Liver (tissue), 9 donors: ENCODE results near the gene PILRB. TPM values are rescaled to one million over a fixed set of nuclear protein-coding genes. Genes with fewer than 3 reads are reported as not detected.

Source experiments
- DNase-seq: peaks from one replicate; pipeline ENCODE4 v3.0.0-alpha.2; 2017; ENCODE audit warnings: low spot score
- H3K27ac ChIP-seq, 2 donors: one replicate each; pipeline ENCODE4 v1.7.0; 2013; ENCODE audit warnings: inconsistent platforms in 2 of 2, low read length in 2 of 2, control low read depth in 1 of 2, low read depth in 1 of 2, mild to moderate bottlenecking in 1 of 2
- H3K27me3 ChIP-seq, 4 donors: one replicate each; pipeline versions ENCODE4 v1.6.1 to v1.7.0; 2013; ENCODE audit warnings: low read length in 3 of 4, inconsistent platforms in 1 of 4, mild to moderate bottlenecking in 1 of 4, moderate library complexity in 1 of 4; ENCODE audit not compliant: control insufficient read depth in 4 of 4, insufficient read depth in 4 of 4
- H3K36me3 ChIP-seq, 4 donors: one replicate each; pipeline versions ENCODE4 v1.6.1 to v1.7.0; 2013; ENCODE audit warnings: low read length in 3 of 4, mild to moderate bottlenecking in 3 of 4, low read depth in 1 of 4, moderate library complexity in 1 of 4; ENCODE audit not compliant: control insufficient read depth in 4 of 4, insufficient read depth in 3 of 4
- H3K4me1 ChIP-seq, 4 donors: one replicate each; pipeline versions ENCODE4 v1.6.1 to v1.7.0; 2013; ENCODE audit warnings: low read length in 3 of 4, mild to moderate bottlenecking in 3 of 4, moderate library complexity in 1 of 4; ENCODE audit not compliant: control insufficient read depth in 4 of 4, insufficient read depth in 4 of 4
- H3K4me3 ChIP-seq, 3 donors: one replicate each; pipeline versions ENCODE4 v1.6.1 to v1.7.0; 2013; ENCODE audit warnings: low read length in 3 of 3, control low read depth in 1 of 3, low read depth in 1 of 3, mild to moderate bottlenecking in 1 of 3
- H3K9ac ChIP-seq, 2 donors: one replicate each; pipeline ENCODE4 v1.7.0; 2013; ENCODE audit warnings: low read length in 2 of 2, mild to moderate bottlenecking in 2 of 2, moderate library complexity in 2 of 2, control low read depth in 1 of 2, low read depth in 1 of 2
- H3K9me3 ChIP-seq, 4 donors: one replicate each; pipeline versions ENCODE4 v1.6.1 to v1.7.0; 2013; ENCODE audit warnings: low read length in 3 of 4; ENCODE audit not compliant: control insufficient read depth in 4 of 4
- EGR1 ChIP-seq, 2 donors: IDR thresholded peaks; 2 replicates each; pipeline ENCODE4 v1.6.1; 2016 to 2018; ENCODE audit warnings: antibody characterized with exemption in 2 of 2, low read depth in 2 of 2
- FOXA1 ChIP-seq: IDR thresholded peaks from 2 replicates; pipeline ENCODE4 v1.6.1; 2016; ENCODE audit warnings: antibody characterized with exemption
- FOXA2 ChIP-seq: IDR thresholded peaks from 2 replicates; pipeline ENCODE4 v1.6.1; 2016; ENCODE audit warnings: antibody characterized with exemption
- GABPA ChIP-seq, 2 donors: IDR thresholded peaks in 1 of 2; conservative IDR thresholded peaks in 1 of 2; 2 replicates each; pipeline ENCODE4 v1.6.1; 2016; ENCODE audit warnings: antibody characterized with exemption in 2 of 2, mild to moderate bottlenecking in 1 of 2, moderate library complexity in 1 of 2
- HNF4A ChIP-seq, 2 donors: conservative IDR thresholded peaks; 2 replicates each; pipeline ENCODE4 v1.6.1; 2016; ENCODE audit warnings: antibody characterized with exemption in 2 of 2, mild to moderate bottlenecking in 2 of 2
- HNF4G ChIP-seq: IDR thresholded peaks from 2 replicates; pipeline ENCODE4 v1.6.1; 2016; ENCODE audit warnings: antibody characterized with exemption
- JUND ChIP-seq, 2 donors: IDR thresholded peaks; 2 replicates each; pipeline ENCODE4 v1.6.1; 2016; ENCODE audit warnings: antibody characterized with exemption in 2 of 2
- NR2F2 ChIP-seq: IDR thresholded peaks from 2 replicates; pipeline ENCODE4 v1.6.1; 2016; ENCODE audit warnings: antibody characterized with exemption
- RAD21 ChIP-seq, 2 donors: IDR thresholded peaks; 2 replicates each; pipeline ENCODE4 v1.6.1; 2016; ENCODE audit warnings: antibody characterized with exemption in 2 of 2, mild to moderate bottlenecking in 2 of 2
- RXRA ChIP-seq, 2 donors: IDR thresholded peaks; 2 replicates each; pipeline ENCODE4 v1.6.1; 2017 to 2018; ENCODE audit warnings: antibody characterized with exemption in 2 of 2, mild to moderate bottlenecking in 1 of 2
- SP1 ChIP-seq: IDR thresholded peaks from 2 replicates; pipeline ENCODE4 v1.6.1; 2018; ENCODE audit warnings: antibody characterized with exemption, mild to moderate bottlenecking
- TAF1 ChIP-seq: conservative IDR thresholded peaks from 2 replicates; pipeline ENCODE4 v1.6.1; 2016; ENCODE audit warnings: antibody characterized with exemption, mild to moderate bottlenecking
- YY1 ChIP-seq: IDR thresholded peaks from 2 replicates; pipeline ENCODE4 v1.6.1; 2016; ENCODE audit warnings: antibody characterized with exemption, mild to moderate bottlenecking
- WGBS: extraction: QIAGEN DNeasy Blood & Tissue Kit; methylation state at CpG from one replicate; pipeline ENCODE4 v1.1.7; 2013; 5-methylcytosine and 5-hydroxymethylcytosine counted together
- polyA plus RNA-seq, 2 donors: library from polyadenylated mRNA; stranded (reverse) in 1 of 2; unstranded in 1 of 2; fragments of 200-250 nt in 1 of 2; fragments of >200 nt in 1 of 2; fragmentation: Nextera tagmentation in 1 of 2; extraction: Ambion mirVana in 1 of 2; gene quantifications; one replicate each; pipeline versions ENCODE4 v1.2.1 to v1.2.3, GENCODE V29; 2013 to 2015
- total RNA-seq, 2 donors: library from RNA; depleted of rRNA; stranded (reverse); fragments of >200 nt; gene quantifications; one replicate each; pipeline ENCODE4 v1.2.3, GENCODE V29; 2014
- TF ChIP-seq, protein P1 (sequence below): IDR thresholded peaks from 2 replicates; pipeline ENCODE4 v1.6.1; 2016; ENCODE audit warnings: antibody characterized with exemption, mild to moderate bottlenecking
- TF ChIP-seq, protein P2 (sequence below): IDR thresholded peaks from 2 replicates; pipeline ENCODE4 v1.6.1; 2016; ENCODE audit warnings: antibody characterized with exemption
- TF ChIP-seq, protein P3 (sequence below): IDR thresholded peaks from 2 replicates; pipeline ENCODE4 v1.6.1; 2016; ENCODE audit warnings: antibody characterized with exemption
- TF ChIP-seq, protein P4 (sequence below): fragments of 150-350 bp; IDR thresholded peaks from 2 replicates; pipeline ENCODE4 v1.5.1; 2017; ENCODE audit warnings: improper control_type of control experiment, low read depth, low read length; ENCODE audit not compliant: missing input control
- TF ChIP-seq, protein P5 (sequence below): IDR thresholded peaks from 2 replicates; pipeline ENCODE4 v1.6.1; 2016; ENCODE audit warnings: antibody characterized with exemption
- donor health status: healthy.
- donor health status: healthy.
- donor health status: healthy.
- donor health status: healthy.
- donor health status: healthy.

Gene PILRB
- total and polyA plus RNA-seq, 4 donors: 6.0 to 50.8 (median 14.3) TPM

DNA sequence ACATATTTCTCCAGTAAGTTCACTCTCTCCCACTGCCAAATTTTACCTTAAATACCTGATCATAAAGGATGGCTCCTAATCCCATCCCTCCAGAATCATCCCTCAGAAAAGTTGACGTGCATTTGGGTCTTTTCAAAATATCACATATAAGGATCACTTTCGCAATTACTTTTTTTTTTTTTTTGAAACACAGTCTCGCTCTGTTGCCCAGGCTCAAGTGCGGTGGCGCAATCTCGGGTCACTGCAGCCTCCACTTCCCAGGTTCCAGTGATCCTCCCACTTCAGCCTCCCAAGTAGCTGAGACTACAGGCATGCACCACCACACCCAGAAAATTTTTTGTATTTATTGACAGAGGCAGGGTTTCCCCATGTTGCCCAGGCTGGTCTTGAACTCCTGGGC lies 53.2 kb downstream of the PILRB start:
- Histone ChIP-seq H3K9me3 (no peaks in the 10 kb centered on the region), H3K4me3 (no peak overlapping the region), H3K27ac (no peak overlapping the region), H3K27me3 (no peaks in the 10 kb centered on the region), H3K4me1 (no peaks in the 10 kb centered on the region), H3K36me3 (no peaks in the 10 kb centered on the region), H3K9ac (no peak overlapping the region)
- no peak for TF ChIP-seq GABPA (IDR thresholded peaks at IDR 0.05 in 1 of 2, conservative IDR thresholded peaks at IDR 0.05 in 1 of 2)
- no peak for TF ChIP-seq FOXA2
- no peak for TF ChIP-seq JUND (IDR thresholded peaks at IDR 0.05)
- TF ChIP-seq, protein P1, sequence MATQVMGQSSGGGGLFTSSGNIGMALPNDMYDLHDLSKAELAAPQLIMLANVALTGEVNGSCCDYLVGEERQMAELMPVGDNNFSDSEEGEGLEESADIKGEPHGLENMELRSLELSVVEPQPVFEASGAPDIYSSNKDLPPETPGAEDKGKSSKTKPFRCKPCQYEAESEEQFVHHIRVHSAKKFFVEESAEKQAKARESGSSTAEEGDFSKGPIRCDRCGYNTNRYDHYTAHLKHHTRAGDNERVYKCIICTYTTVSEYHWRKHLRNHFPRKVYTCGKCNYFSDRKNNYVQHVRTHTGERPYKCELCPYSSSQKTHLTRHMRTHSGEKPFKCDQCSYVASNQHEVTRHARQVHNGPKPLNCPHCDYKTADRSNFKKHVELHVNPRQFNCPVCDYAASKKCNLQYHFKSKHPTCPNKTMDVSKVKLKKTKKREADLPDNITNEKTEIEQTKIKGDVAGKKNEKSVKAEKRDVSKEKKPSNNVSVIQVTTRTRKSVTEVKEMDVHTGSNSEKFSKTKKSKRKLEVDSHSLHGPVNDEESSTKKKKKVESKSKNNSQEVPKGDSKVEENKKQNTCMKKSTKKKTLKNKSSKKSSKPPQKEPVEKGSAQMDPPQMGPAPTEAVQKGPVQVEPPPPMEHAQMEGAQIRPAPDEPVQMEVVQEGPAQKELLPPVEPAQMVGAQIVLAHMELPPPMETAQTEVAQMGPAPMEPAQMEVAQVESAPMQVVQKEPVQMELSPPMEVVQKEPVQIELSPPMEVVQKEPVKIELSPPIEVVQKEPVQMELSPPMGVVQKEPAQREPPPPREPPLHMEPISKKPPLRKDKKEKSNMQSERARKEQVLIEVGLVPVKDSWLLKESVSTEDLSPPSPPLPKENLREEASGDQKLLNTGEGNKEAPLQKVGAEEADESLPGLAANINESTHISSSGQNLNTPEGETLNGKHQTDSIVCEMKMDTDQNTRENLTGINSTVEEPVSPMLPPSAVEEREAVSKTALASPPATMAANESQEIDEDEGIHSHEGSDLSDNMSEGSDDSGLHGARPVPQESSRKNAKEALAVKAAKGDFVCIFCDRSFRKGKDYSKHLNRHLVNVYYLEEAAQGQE: no peak
- no peak for TF ChIP-seq NR2F2
- TF ChIP-seq, protein P2, sequence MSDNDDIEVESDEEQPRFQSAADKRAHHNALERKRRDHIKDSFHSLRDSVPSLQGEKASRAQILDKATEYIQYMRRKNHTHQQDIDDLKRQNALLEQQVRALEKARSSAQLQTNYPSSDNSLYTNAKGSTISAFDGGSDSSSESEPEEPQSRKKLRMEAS: no peak
- TF ChIP-seq, protein P3, sequence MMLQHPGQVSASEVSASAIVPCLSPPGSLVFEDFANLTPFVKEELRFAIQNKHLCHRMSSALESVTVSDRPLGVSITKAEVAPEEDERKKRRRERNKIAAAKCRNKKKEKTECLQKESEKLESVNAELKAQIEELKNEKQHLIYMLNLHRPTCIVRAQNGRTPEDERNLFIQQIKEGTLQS: no peak
- no peak for TF ChIP-seq RXRA (IDR thresholded peaks at IDR 0.05)
- no peak for TF ChIP-seq HNF4A (conservative IDR thresholded peaks at IDR 0.05)
- TF ChIP-seq, protein P4, sequence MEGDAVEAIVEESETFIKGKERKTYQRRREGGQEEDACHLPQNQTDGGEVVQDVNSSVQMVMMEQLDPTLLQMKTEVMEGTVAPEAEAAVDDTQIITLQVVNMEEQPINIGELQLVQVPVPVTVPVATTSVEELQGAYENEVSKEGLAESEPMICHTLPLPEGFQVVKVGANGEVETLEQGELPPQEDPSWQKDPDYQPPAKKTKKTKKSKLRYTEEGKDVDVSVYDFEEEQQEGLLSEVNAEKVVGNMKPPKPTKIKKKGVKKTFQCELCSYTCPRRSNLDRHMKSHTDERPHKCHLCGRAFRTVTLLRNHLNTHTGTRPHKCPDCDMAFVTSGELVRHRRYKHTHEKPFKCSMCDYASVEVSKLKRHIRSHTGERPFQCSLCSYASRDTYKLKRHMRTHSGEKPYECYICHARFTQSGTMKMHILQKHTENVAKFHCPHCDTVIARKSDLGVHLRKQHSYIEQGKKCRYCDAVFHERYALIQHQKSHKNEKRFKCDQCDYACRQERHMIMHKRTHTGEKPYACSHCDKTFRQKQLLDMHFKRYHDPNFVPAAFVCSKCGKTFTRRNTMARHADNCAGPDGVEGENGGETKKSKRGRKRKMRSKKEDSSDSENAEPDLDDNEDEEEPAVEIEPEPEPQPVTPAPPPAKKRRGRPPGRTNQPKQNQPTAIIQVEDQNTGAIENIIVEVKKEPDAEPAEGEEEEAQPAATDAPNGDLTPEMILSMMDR: no peak
- no peak for TF ChIP-seq RAD21 (IDR thresholded peaks at IDR 0.05)
- TF ChIP-seq, protein P5, sequence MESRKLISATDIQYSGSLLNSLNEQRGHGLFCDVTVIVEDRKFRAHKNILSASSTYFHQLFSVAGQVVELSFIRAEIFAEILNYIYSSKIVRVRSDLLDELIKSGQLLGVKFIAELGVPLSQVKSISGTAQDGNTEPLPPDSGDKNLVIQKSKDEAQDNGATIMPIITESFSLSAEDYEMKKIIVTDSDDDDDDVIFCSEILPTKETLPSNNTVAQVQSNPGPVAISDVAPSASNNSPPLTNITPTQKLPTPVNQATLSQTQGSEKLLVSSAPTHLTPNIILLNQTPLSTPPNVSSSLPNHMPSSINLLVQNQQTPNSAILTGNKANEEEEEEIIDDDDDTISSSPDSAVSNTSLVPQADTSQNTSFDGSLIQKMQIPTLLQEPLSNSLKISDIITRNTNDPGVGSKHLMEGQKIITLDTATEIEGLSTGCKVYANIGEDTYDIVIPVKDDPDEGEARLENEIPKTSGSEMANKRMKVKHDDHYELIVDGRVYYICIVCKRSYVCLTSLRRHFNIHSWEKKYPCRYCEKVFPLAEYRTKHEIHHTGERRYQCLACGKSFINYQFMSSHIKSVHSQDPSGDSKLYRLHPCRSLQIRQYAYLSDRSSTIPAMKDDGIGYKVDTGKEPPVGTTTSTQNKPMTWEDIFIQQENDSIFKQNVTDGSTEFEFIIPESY: no peak
- no peak for TF ChIP-seq YY1
- no peak for TF ChIP-seq SP1
- TF ChIP-seq FOXA1: no peak
- TF ChIP-seq TAF1: no peak
- TF ChIP-seq HNF4G: no peak
- no peak for TF ChIP-seq EGR1 (IDR thresholded peaks at IDR 0.05; ENCODE audit: low read depth in 2 of 2)
- WGBS: 94% methylated on average over 6 of the region's 6 CpGs
- no peak for DNase-seq
